Hematopoietic multipotent progenitor cell treated with erythropoietin and hydrocortisone succinate and interleukin-3 and kit ligand, for 8 days (in vitro differentiated cells): ENCODE results near the gene LPAR1.

Experiments used
- DNase-seq: peaks from one replicate; pipeline ENCODE4 v3.0.0-alpha.2; 2015

The LPAR1 gene

GRCh38 chr9:110997847-110998246 lies 40.4 kb downstream of the LPAR1 start:
- DNase-seq = no peak

GRCh38 chr9:110996436-110997220 lies 41.6 kb downstream of the LPAR1 start:
- DNase-seq = no peak

- no peak for DNase-seq
Observed at GRCh38 chr9:110995420-110996340, 42.6 kb downstream of the LPAR1 start.

- no peak for DNase-seq
Observed at GRCh38 chr9:110994771-110995241, 43.5 kb downstream of the LPAR1 start.

- DNase-seq = no peak
Observed at GRCh38 chr9:110990481-110990880, 47.8 kb downstream of the LPAR1 start.

GRCh38 chr9:110986529-110986928 lies 51.7 kb downstream of the LPAR1 start:
- no peak for DNase-seq

GRCh38 chr9:110984890-110985437 lies 53.3 kb downstream of the LPAR1 start:
- DNase-seq = no peak

GRCh38 chr9:110980261-110980660 lies 58.0 kb downstream of the LPAR1 start:
- DNase-seq = no peak

- no peak for DNase-seq
Observed at GRCh38 chr9:110979636-110980035, 58.6 kb downstream of the LPAR1 start.

GRCh38 chr9:110978516-110978915 lies 59.8 kb downstream of the LPAR1 start:
- no peak for DNase-seq

GRCh38 chr9:110977259-110977709 lies 61.0 kb downstream of the LPAR1 start:
- DNase-seq = no peak

GRCh38 chr9:110975969-110976368 lies 62.3 kb downstream of the LPAR1 start:
- no peak for DNase-seq

- DNase-seq = no peak
Observed at GRCh38 chr9:110975278-110975677, 63.0 kb downstream of the LPAR1 start.

GRCh38 chr9:110971705-110972104 lies 66.6 kb downstream of the LPAR1 start:
- no peak for DNase-seq

- DNase-seq = no peak
Observed at GRCh38 chr9:110971234-110971633, 67.0 kb downstream of the LPAR1 start.

GRCh38 chr9:110969971-110970386 lies 68.3 kb downstream of the LPAR1 start:
- no peak for DNase-seq

GRCh38 chr9:110968096-110968495 lies 70.2 kb downstream of the LPAR1 start:
- no peak for DNase-seq

- DNase-seq = no peak
Observed at GRCh38 chr9:110967196-110967595, 71.1 kb downstream of the LPAR1 start.

- no peak for DNase-seq
Observed at GRCh38 chr9:110960288-110960687, 78.0 kb downstream of the LPAR1 start.

- no peak for DNase-seq
Observed at GRCh38 chr9:110958847-110959246, 79.4 kb downstream of the LPAR1 start.

- no peak for DNase-seq
Observed at GRCh38 chr9:110954822-110955291, 83.4 kb downstream of the LPAR1 start.

- no peak for DNase-seq
Observed at GRCh38 chr9:110952540-110952859, 85.8 kb downstream of the LPAR1 start.

GRCh38 chr9:110951805-110952539 lies 86.3 kb downstream of the LPAR1 start:
- no peak for DNase-seq
